Renal cortex interstitium (tissue), 11 donors: Measurements from ENCODE around the gene TTC24. TPM values are rescaled to one million over a fixed set of nuclear protein-coding genes. Genes with fewer than 3 reads are reported as not detected.
A peak's percentile ranks its signal among the peaks of the same experiment; 100 is the strongest.
"Not testable (repeated sequence)": the region's sequence is repeated elsewhere in the genome, so short reads cannot be mapped to it uniquely, and the experiment has no call there.

ENCODE experiments used
- DNase-seq, 11 donors: peaks; one replicate each; pipeline ENCODE4 v3.0.0-alpha.2; 2013; ENCODE audit warnings: low read depth in 9 of 11, low spot score in 4 of 11; ENCODE audit errors: extremely low read depth in 1 of 11
- polyA plus RNA-seq, 3 donors: library from polyadenylated mRNA; unstranded; fragments of 120-200 nt; gene quantifications; one replicate each; pipeline ENCODE4 v1.2.1, GENCODE V29; 2013; ENCODE audit not compliant: insufficient read length in 3 of 3

TTC24 gene
- polyA plus RNA-seq, 3 donors, result 1.2 to 1.7 (median 1.5) TPM

GRCh38 chr1:156552518-156552917 is 27.0 kb upstream of the TTC24 start:
- no peak for DNase-seq

GRCh38 chr1:156552937-156553336 is 26.6 kb upstream of the TTC24 start:
- DNase-seq, result not testable (repeated sequence)

GRCh38 chr1:156553860-156554485 is 25.6 kb upstream of the TTC24 start:
- DNase-seq, result no peak

- no peak for DNase-seq
These were observed 24.6 kb upstream of the TTC24 start for GRCh38 chr1:156554971-156555370.

GRCh38 chr1:156555715-156556114 is 23.8 kb upstream of the TTC24 start:
- no peak for DNase-seq

GRCh38 chr1:156556354-156556753 is 23.2 kb upstream of the TTC24 start:
- no peak for DNase-seq

GRCh38 chr1:156559086-156559796 is 20.3 kb upstream of the TTC24 start:
- DNase-seq, result no peak

GRCh38 chr1:156559797-156560385 is 19.6 kb upstream of the TTC24 start:
- DNase-seq, result no peak

- no peak for DNase-seq
These were observed 18.8 kb upstream of the TTC24 start for GRCh38 chr1:156560585-156561163.

GRCh38 chr1:156565519-156565918 is 14.0 kb upstream of the TTC24 start:
- DNase-seq, result no peak

GRCh38 chr1:156566436-156566835 is 13.1 kb upstream of the TTC24 start:
- no peak for DNase-seq

GRCh38 chr1:156571261-156571852 is 8.2 kb upstream of the TTC24 start:
- DNase-seq, result peak in 2 of 11 donors; percentile 26 to 39

- peak in 8 of 11 donors; percentile 68 to 81 (median 76) for DNase-seq
These were observed 7.4 kb upstream of the TTC24 start, which contains the start of gene IQGAP3 for GRCh38 chr1:156571919-156572662. Gene IQGAP3 (minus strand): TSS chr1:156572565. CDS start chr1:156572529, 36 bp downstream.

- no peak for DNase-seq
These were observed 6.9 kb upstream of the TTC24 start for GRCh38 chr1:156572663-156573018.

GRCh38 chr1:156574039-156574633 is 5.4 kb upstream of the TTC24 start:
- DNase-seq, result no peak

GRCh38 chr1:156577550-156577949 is 2.0 kb upstream of the TTC24 start:
- DNase-seq, result no peak

- peak in 2 of 11 donors; percentile 41 to 65 for DNase-seq
These were observed 1.5 kb upstream of the TTC24 start for GRCh38 chr1:156578055-156578454.

- no peak for DNase-seq
These were observed 2.3 kb downstream of the TTC24 start for GRCh38 chr1:156581661-156582387.
